Jurkat, Clone E6-1 (cell line): ENCODE data around the gene PROS1. TPM values are rescaled to one million over a fixed set of nuclear protein-coding genes. Genes with fewer than 3 reads are reported as not detected.

ENCODE experiments used
- DNase-seq: peaks from one replicate; pipeline ENCODE4 v3.0.0-alpha.2; 2011; ENCODE audit warnings: low read depth, low spot score
- H3K4me3 ChIP-seq: 2 replicates; pipeline ENCODE4 v1.5.1; 2011; ENCODE audit warnings: mild to moderate bottlenecking, low read length, control low read depth, moderate library complexity
- polyA plus RNA-seq: library from polyadenylated mRNA; unstranded; fragments of >200 nt; gene quantifications from one replicate; pipeline ENCODE4 v1.2.1, GENCODE V29; 2012; ENCODE audit warnings: missing spikeins; ENCODE audit not compliant: insufficient read length, insufficient read depth

PROS1 gene
- 5.2 TPM for polyA plus RNA-seq

- H3K4me3 ChIP-seq: peak within 1 kb of the TSS; percentile 58
- peak; percentile 37 for DNase-seq
Measured at GRCh38 chr3:93973131-93974126, at the start of gene PROS1. Gene PROS1, minus strand, starts transcription at chr3:93973896. Its CDS starts 147 bp downstream, at chr3:93973749.

GRCh38 chr3:94020293-94020692, 46.6 kb upstream of the PROS1 start:
- no peak for DNase-seq
- H3K4me3 ChIP-seq: no peak overlapping the region

- DNase-seq: no peak
- no peak overlapping the region for H3K4me3 ChIP-seq
Measured at GRCh38 chr3:94019659-94020058, 46.0 kb upstream of the PROS1 start.

GRCh38 chr3:94015025-94015424, 41.3 kb upstream of the PROS1 start:
- DNase-seq: peak; percentile 7
- H3K4me3 ChIP-seq: no peak overlapping the region

- DNase-seq: no peak
Measured at GRCh38 chr3:94012185-94012584, 38.5 kb upstream of the PROS1 start.

GRCh38 chr3:94011233-94011711, 37.6 kb upstream of the PROS1 start:
- H3K4me3 ChIP-seq: no peak overlapping the region
- no peak for DNase-seq

More at GRCh38 chr3:94012185-94012584, 38.5 kb upstream of the PROS1 start:
- H3K4me3 ChIP-seq: no peak overlapping the region

- DNase-seq: no peak
- H3K4me3 ChIP-seq: no peak overlapping the region
Measured at GRCh38 chr3:94009608-94010007, 35.9 kb upstream of the PROS1 start.

GRCh38 chr3:94008253-94008652, 34.6 kb upstream of the PROS1 start:
- no peak for DNase-seq

GRCh38 chr3:94004301-94004910, 30.7 kb upstream of the PROS1 start:
- H3K4me3 ChIP-seq: no peak overlapping the region

More at GRCh38 chr3:94008253-94008652, 34.6 kb upstream of the PROS1 start:
- no peak overlapping the region for H3K4me3 ChIP-seq

GRCh38 chr3:94001827-94002495, 28.3 kb upstream of the PROS1 start:
- no peak for DNase-seq
- H3K4me3 ChIP-seq: no peak overlapping the region

More at GRCh38 chr3:94004301-94004910, 30.7 kb upstream of the PROS1 start:
- DNase-seq: peak; percentile 62

GRCh38 chr3:94001191-94001590, 27.5 kb upstream of the PROS1 start:
- DNase-seq: no peak
- H3K4me3 ChIP-seq: no peak overlapping the region

- no peak for DNase-seq
- H3K4me3 ChIP-seq: no peak overlapping the region
Measured at GRCh38 chr3:93994056-93994455, 20.4 kb upstream of the PROS1 start.

GRCh38 chr3:93992207-93992606, 18.5 kb upstream of the PROS1 start:
- DNase-seq: no peak
- no peak overlapping the region for H3K4me3 ChIP-seq

GRCh38 chr3:93991631-93992030, 17.9 kb upstream of the PROS1 start:
- no peak overlapping the region for H3K4me3 ChIP-seq
- DNase-seq: no peak

GRCh38 chr3:93989241-93989640, 15.5 kb upstream of the PROS1 start:
- DNase-seq: no peak
- H3K4me3 ChIP-seq: no peak overlapping the region

- H3K4me3 ChIP-seq: no peak overlapping the region
- DNase-seq: no peak
Measured at GRCh38 chr3:93988764-93989163, 15.1 kb upstream of the PROS1 start.

GRCh38 chr3:93988283-93988682, 14.6 kb upstream of the PROS1 start:
- DNase-seq: no peak
- no peak overlapping the region for H3K4me3 ChIP-seq

GRCh38 chr3:93984618-93985017, 10.9 kb upstream of the PROS1 start:
- no peak for DNase-seq
- H3K4me3 ChIP-seq: no peak overlapping the region

GRCh38 chr3:93983408-93983807, 9.7 kb upstream of the PROS1 start:
- no peak overlapping the region for H3K4me3 ChIP-seq
- no peak for DNase-seq
